Panc1 (cell line): Measurements from ENCODE around the gene CYP26C1.

ENCODE experiments used
- CTCF ChIP-seq: fragments of 450-650 bp; IDR thresholded peaks from 2 replicates; pipeline ENCODE4 v1.5.1; 2017; ENCODE audit warnings: mild to moderate bottlenecking
- POLR2AphosphoS5 ChIP-seq: IDR thresholded peaks from 2 replicates; pipeline ENCODE4 v1.6.1; 2012; ENCODE audit warnings: mild to moderate bottlenecking, low read depth, low read length, moderate library complexity
- SIN3A ChIP-seq: IDR thresholded peaks from 2 replicates; pipeline ENCODE4 v1.6.1; 2012; ENCODE audit warnings: low read depth, mild to moderate bottlenecking, low read length, moderate library complexity, borderline replicate concordance; ENCODE audit not compliant: insufficient read depth

- TF ChIP-seq POLR2AphosphoS5 (no peak), SIN3A (no peak), CTCF (no peak)
These were observed 10.0 kb downstream of the CYP26C1 start for GRCh38 chr10:93070378-93071176.
